Parathyroid adenoma (tissue), 2 donors: ENCODE measurements around the gene MORN4.
"Not testable (repeated sequence)": the region's sequence is repeated elsewhere in the genome, so short reads cannot be mapped to it uniquely, and the experiment has no call there.

Experiments used
- H2AFZ ChIP-seq: fragments of 300-600 bp; sonication (generic); one replicate; pipeline ENCODE4 v1.7.0; 2017; ENCODE audit warnings: antibody characterized with exemption, mild to moderate bottlenecking
- H3K27ac ChIP-seq: fragments of 300-600 bp; sonication (generic); one replicate; pipeline ENCODE4 v1.7.0; 2017
- H3K27me3 ChIP-seq: fragments of 300-600 bp; sonication (generic); one replicate; pipeline ENCODE4 v1.7.0; 2017; ENCODE audit warnings: low read length; ENCODE audit not compliant: control insufficient read depth, insufficient read depth
- H3K36me3 ChIP-seq: fragments of 300-600 bp; sonication (generic); one replicate; pipeline ENCODE4 v1.7.0; 2017; ENCODE audit warnings: low read length; ENCODE audit not compliant: control insufficient read depth, insufficient read depth
- H3K4me1 ChIP-seq: fragments of 300-600 bp; sonication (generic); one replicate; pipeline ENCODE4 v1.7.0; 2017; ENCODE audit warnings: control low read depth
- H3K4me2 ChIP-seq: fragments of 300-600 bp; sonication (generic); one replicate; pipeline ENCODE4 v1.7.0; 2017; ENCODE audit warnings: low read length
- H3K4me3 ChIP-seq: fragments of 300-600 bp; sonication (generic); one replicate; pipeline ENCODE4 v1.7.0; 2017; ENCODE audit warnings: low read depth, low read length
- H3K79me2 ChIP-seq: fragments of 300-600 bp; sonication (generic); one replicate; pipeline ENCODE4 v1.7.0; 2017; ENCODE audit warnings: control low read depth
- H3K9ac ChIP-seq: fragments of 300-600 bp; sonication (generic); one replicate; pipeline ENCODE4 v1.7.0; 2017; ENCODE audit warnings: mild to moderate bottlenecking
- H3K9me3 ChIP-seq: fragments of 300-600 bp; sonication (generic); one replicate; pipeline ENCODE4 v1.7.0; 2017; ENCODE audit warnings: low read length; ENCODE audit not compliant: control insufficient read depth
- CTCF ChIP-seq: fragments of 300-600 bp; sonication (generic); IDR thresholded peaks from one replicate; pipeline ENCODE4 v1.7.0; 2017; ENCODE audit warnings: antibody characterized with exemption, mild to moderate bottlenecking
- donor health status: primary hyperparathyroidism.

MORN4 gene

DNA sequence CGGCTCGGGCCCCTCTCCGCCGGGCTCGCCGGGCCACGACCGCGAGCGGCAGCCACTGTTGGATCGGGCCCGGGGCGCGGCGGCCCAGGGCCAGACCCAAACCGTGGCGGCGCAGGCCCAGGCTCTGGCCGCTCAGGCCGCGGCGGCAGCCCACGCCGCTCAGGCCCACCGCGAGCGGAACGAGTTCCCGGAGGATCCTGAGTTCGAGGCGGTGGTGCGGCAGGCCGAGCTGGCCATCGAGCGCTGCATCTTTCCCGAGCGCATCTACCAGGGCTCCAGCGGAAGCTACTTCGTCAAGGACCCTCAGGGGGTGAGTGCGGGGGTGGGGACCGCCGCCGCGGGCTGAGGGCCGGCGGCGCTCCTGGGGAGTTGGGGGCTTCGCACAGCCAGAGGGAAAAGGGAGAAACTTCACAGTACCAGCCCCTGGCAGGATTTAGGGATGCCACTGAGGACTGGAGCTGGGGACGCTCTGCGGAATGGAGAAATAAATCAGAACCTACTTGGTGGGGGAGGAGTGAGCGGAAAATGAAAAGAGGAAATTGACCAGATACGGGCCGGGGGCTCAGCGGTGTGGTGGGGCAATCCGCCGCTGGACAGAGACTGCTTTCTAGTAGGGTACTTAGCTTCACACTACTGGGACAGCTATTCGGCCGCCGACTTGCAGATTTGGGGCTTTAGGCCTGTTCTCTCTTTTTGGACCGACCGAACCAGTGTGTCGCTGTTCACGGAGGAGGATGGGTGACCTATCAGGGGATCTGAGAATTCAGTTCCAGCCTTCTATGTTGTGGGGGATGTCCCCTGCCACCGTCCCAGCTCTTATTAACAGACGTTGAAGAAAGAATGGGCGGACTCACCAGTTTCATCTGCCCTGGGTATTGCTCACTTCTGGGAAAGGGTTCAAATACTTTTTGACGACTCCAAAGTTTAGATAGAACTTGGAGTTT is 7.8 kb upstream of the MORN4 start:
- Histone ChIP-seq H3K79me2 (peaks cover 30% of the 10 kb centered on the region), H3K4me2 (peak overlapping the region; percentile 86), H3K36me3 (no peaks in the 10 kb centered on the region), H2AFZ (peak overlapping the region; percentile 72), H3K27me3 (no peaks in the 10 kb centered on the region), H3K4me3 (peak overlapping the region; percentile 75), H3K27ac (no peak overlapping the region), H3K4me1 (peaks cover 10% of the 10 kb centered on the region), H3K9ac (peak overlapping the region; percentile 63), H3K9me3 (no peaks in the 10 kb centered on the region)
- no peak for TF ChIP-seq CTCF

- no peaks in the 10 kb centered on the region for H3K27me3 ChIP-seq
- H3K4me1 ChIP-seq: peaks cover 10% of the 10 kb centered on the region
- H3K4me2 ChIP-seq: peak within 1 kb of the TSS; percentile 86
- no peaks in the 10 kb centered on the region for H3K9me3 ChIP-seq
- no peaks in the 10 kb centered on the region for H3K36me3 ChIP-seq
- peaks cover 30% of the 10 kb centered on the region for H3K79me2 ChIP-seq
- peak within 1 kb of the TSS; percentile 72 for H2AFZ ChIP-seq
- H3K27ac ChIP-seq: peak within 1 kb of the TSS; percentile 64
- H3K9ac ChIP-seq: peak within 1 kb of the TSS; percentile 63
- peak within 1 kb of the TSS; percentile 75 for H3K4me3 ChIP-seq
- no peak for TF ChIP-seq CTCF
These were observed 7.0 kb upstream of the MORN4 start, which contains the start of gene PI4K2A for GRCh38 chr10:97640174-97640867. TSS of gene PI4K2A (plus strand) at chr10:97640671. CDS start at chr10:97640743, 72 bp downstream.

DNA sequence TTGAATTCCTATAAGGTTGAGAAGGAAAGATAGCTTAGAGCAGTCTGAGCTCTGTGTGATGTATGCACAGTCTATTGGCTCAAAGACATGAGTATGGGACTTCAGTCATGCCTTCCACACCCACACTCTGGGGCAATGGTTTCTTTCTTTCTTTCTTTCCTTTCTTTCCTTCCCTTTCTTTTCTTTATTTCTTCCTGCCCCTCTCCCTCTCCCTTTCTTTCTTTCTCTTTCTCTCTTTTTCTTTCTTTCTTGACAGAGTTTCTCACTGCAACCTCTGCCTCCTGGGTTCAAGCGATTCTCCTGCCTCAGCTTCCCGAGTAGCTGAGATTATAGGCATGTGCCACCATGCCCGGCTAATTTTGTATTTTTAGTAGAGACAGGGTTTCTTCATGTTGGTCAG is 5.8 kb upstream of the MORN4 start:
- H3K27me3 ChIP-seq, H3K27ac ChIP-seq, H3K4me3 ChIP-seq, H3K36me3 ChIP-seq, H3K4me2 ChIP-seq, H3K9me3 ChIP-seq, H3K9ac ChIP-seq: not testable (repeated sequence)
- Histone ChIP-seq H2AFZ (peak overlapping the region; percentile 23), H3K79me2 (peaks cover 22% of the 10 kb centered on the region), H3K4me1 (peaks cover 10% of the 10 kb centered on the region)

GRCh38 chr10:97635577-97635976 is 2.3 kb upstream of the MORN4 start:
- Histone ChIP-seq H3K9ac (no peak overlapping the region), H3K4me1 (peaks cover 5% of the 10 kb centered on the region), H3K4me2 (no peak overlapping the region), H3K4me3 (no peak overlapping the region), H3K27me3 (no peaks in the 10 kb centered on the region), H3K36me3 (no peaks in the 10 kb centered on the region), H3K27ac (no peak overlapping the region), H3K9me3 (no peaks in the 10 kb centered on the region), H2AFZ (no peak overlapping the region), H3K79me2 (peaks cover 11% of the 10 kb centered on the region)
- no peak for TF ChIP-seq CTCF

- Histone ChIP-seq H2AFZ (peak overlapping the region; percentile 100), H3K27me3 (no peaks in the 10 kb centered on the region), H3K36me3 (no peaks in the 10 kb centered on the region), H3K4me2 (peak overlapping the region; percentile 68), H3K9ac (no peak overlapping the region), H3K4me1 (peaks cover 5% of the 10 kb centered on the region), H3K79me2 (peaks cover 11% of the 10 kb centered on the region), H3K4me3 (peak overlapping the region; percentile 84), H3K9me3 (no peaks in the 10 kb centered on the region), H3K27ac (peak overlapping the region; percentile 88)
- peak; percentile 15 for TF ChIP-seq CTCF
These were observed 621 bp upstream of the MORN4 start for GRCh38 chr10:97633921-97634320.
